ENCODE measurements around the gene PRR35.
A peak's percentile ranks its signal among the peaks of the same experiment; 100 is the strongest.

Gene PRR35

GRCh38 chr16:525123-525519 is 35.1 kb upstream of the PRR35 start:
- Histone ChIP-seq H3K9me3 (ENCODE audit: control insufficient read depth, low read length) (no peaks in the 10 kb centered on the region), H3K27ac (no peak overlapping the region), H3K4me2 (ENCODE audit: low read length) (no peak overlapping the region), H3K27me3 (ENCODE audit: control insufficient read depth, insufficient read depth, low read length) (no peaks in the 10 kb centered on the region), H3K36me3 (ENCODE audit: control insufficient read depth, insufficient read depth, low read length) (no peaks in the 10 kb centered on the region), H2AFZ (no peak overlapping the region), H3K9ac (no peak overlapping the region), H3K4me1 (peaks cover 20% of the 10 kb centered on the region), H3K79me2 (peaks cover 21% of the 10 kb centered on the region), H3K4me3 (ENCODE audit: low read depth, low read length) (no peak overlapping the region)
- no peak for TF ChIP-seq CTCF (IDR thresholded peaks at IDR 0.05)

- Histone ChIP-seq H3K4me1 (peaks cover 20% of the 10 kb centered on the region), H2AFZ (no peak overlapping the region), H3K4me3 (ENCODE audit: low read depth, low read length) (no peak overlapping the region), H3K79me2 (peaks cover 26% of the 10 kb centered on the region), H3K9me3 (ENCODE audit: control insufficient read depth, low read length) (no peaks in the 10 kb centered on the region), H3K27me3 (ENCODE audit: control insufficient read depth, insufficient read depth, low read length) (no peaks in the 10 kb centered on the region), H3K9ac (no peak overlapping the region), H3K27ac (peak overlapping the region; percentile 98), H3K4me2 (ENCODE audit: low read length) (peak overlapping the region; percentile 97), H3K36me3 (ENCODE audit: control insufficient read depth, insufficient read depth, low read length) (no peaks in the 10 kb centered on the region)
- no peak for TF ChIP-seq CTCF (IDR thresholded peaks at IDR 0.05)
Measured at GRCh38 chr16:525520-526180, 34.5 kb upstream of the PRR35 start.

- H3K9me3 ChIP-seq (ENCODE audit: control insufficient read depth, low read length), result no peaks in the 10 kb centered on the region
- H3K4me1 ChIP-seq, result peaks cover 20% of the 10 kb centered on the region
- peak overlapping the region; percentile 97 for H3K4me2 ChIP-seq (ENCODE audit: low read length)
- peak overlapping the region; percentile 98 for H3K27ac ChIP-seq
- H3K9ac ChIP-seq, result peak overlapping the region; percentile 84
- no peaks in the 10 kb centered on the region for H3K27me3 ChIP-seq (ENCODE audit: control insufficient read depth, insufficient read depth, low read length)
- TF ChIP-seq CTCF (IDR thresholded peaks at IDR 0.05), result no peak
- peak overlapping the region; percentile 87 for H2AFZ ChIP-seq
- H3K79me2 ChIP-seq, result peaks cover 33% of the 10 kb centered on the region
- peak overlapping the region; percentile 90 for H3K4me3 ChIP-seq (ENCODE audit: low read depth, low read length)
- no peaks in the 10 kb centered on the region for H3K36me3 ChIP-seq (ENCODE audit: control insufficient read depth, insufficient read depth, low read length)
Measured at GRCh38 chr16:526181-527014, 33.8 kb upstream of the PRR35 start.

GRCh38 chr16:527015-527903 is 32.9 kb upstream of the PRR35 start, which contains the start of gene CAPN15:
Gene CAPN15 (plus strand): TSS chr16:527712. CDS start chr16:546839, 19,127 bp downstream.
- peaks cover 15% of the 10 kb centered on the region for H3K4me1 ChIP-seq
- peak; percentile 13 for TF ChIP-seq CTCF (IDR thresholded peaks at IDR 0.05)

More at GRCh38 chr16:527015-527903, 32.9 kb upstream of the PRR35 start, which contains the start of gene CAPN15:
- peak within 1 kb of the TSS; percentile 87 for H2AFZ ChIP-seq
- H3K9ac ChIP-seq, result peak within 1 kb of the TSS; percentile 84
- H3K4me2 ChIP-seq (ENCODE audit: low read length), result peak within 1 kb of the TSS; percentile 97
- H3K27me3 ChIP-seq (ENCODE audit: control insufficient read depth, insufficient read depth, low read length), result no peaks in the 10 kb centered on the region
- H3K4me3 ChIP-seq (ENCODE audit: low read depth, low read length), result peak within 1 kb of the TSS; percentile 90
- no peaks in the 10 kb centered on the region for H3K36me3 ChIP-seq (ENCODE audit: control insufficient read depth, insufficient read depth, low read length)
- peaks cover 39% of the 10 kb centered on the region for H3K79me2 ChIP-seq
- H3K27ac ChIP-seq, result peak within 1 kb of the TSS; percentile 98
- H3K9me3 ChIP-seq (ENCODE audit: control insufficient read depth, low read length), result no peaks in the 10 kb centered on the region
